ENCODE data around the gene RHBG.

DNA sequence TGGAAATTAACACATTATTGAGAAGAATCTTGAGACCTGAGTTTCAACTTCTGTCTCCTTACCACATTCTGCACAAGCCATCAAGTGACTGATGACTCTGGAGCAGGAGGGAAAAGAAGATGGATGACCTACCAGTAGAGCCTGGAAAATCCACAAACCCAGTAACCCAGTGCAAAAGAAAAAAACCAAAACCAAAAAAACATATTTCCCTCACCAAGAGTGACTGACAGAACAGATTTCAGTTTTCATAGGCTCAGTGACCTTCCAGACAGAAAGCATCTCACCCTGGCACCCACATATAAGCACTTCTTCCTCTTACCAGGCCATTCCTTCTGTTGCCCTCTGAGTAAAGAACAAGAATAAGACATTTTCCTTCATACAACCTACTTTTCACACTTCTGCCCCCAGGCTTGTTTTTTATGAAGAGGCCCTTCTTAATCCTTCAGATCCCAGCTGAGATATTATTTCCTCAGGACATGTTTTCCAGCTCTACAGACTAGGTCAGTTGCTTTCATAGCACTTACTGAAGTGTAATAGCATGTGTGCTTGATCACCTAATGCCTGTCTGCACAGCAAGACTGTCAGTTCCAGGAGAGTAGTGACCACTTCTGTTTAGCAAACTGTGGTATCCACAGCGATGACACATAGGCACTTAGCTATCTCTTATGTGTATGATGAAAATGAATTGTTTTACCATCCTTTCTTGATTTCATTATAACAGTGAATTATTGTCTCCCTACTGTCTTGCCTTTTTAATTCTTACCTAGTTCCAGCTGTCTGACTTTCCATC is 26.6 kb upstream of the RHBG start:
- TF ChIP-seq ZNF274 (IDR thresholded peaks at IDR 0.05; ENCODE audit: low read depth, low read length) (no peak), POLR2AphosphoS5 (IDR thresholded peaks at IDR 0.05; ENCODE audit: low read depth, low read length) (no peak), RAD21 (IDR thresholded peaks at IDR 0.05; ENCODE audit: low read depth) (no peak), FOSL1 (IDR thresholded peaks at IDR 0.05; ENCODE audit: low read depth) (no peak), JUND (IDR thresholded peaks at IDR 0.05) (no peak), ZFX (IDR thresholded peaks at IDR 0.05) (no peak)
- TF ChIP-seq, protein P1, sequence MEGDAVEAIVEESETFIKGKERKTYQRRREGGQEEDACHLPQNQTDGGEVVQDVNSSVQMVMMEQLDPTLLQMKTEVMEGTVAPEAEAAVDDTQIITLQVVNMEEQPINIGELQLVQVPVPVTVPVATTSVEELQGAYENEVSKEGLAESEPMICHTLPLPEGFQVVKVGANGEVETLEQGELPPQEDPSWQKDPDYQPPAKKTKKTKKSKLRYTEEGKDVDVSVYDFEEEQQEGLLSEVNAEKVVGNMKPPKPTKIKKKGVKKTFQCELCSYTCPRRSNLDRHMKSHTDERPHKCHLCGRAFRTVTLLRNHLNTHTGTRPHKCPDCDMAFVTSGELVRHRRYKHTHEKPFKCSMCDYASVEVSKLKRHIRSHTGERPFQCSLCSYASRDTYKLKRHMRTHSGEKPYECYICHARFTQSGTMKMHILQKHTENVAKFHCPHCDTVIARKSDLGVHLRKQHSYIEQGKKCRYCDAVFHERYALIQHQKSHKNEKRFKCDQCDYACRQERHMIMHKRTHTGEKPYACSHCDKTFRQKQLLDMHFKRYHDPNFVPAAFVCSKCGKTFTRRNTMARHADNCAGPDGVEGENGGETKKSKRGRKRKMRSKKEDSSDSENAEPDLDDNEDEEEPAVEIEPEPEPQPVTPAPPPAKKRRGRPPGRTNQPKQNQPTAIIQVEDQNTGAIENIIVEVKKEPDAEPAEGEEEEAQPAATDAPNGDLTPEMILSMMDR (IDR thresholded peaks at IDR 0.05 in 2 of 3, conservative IDR thresholded peaks at IDR 0.05 in 1 of 3; ENCODE audit: borderline replicate concordance in 1 of 3, insufficient read depth in 1 of 3, low read depth in 2 of 3, low read length in 2 of 3), result no peak
